Measurements from ENCODE around the gene HPSE2. TPM values are rescaled to one million over a fixed set of nuclear protein-coding genes. Genes with fewer than 3 reads are reported as not detected.

The HPSE2 gene
- total RNA-seq, 1 experiment from 2014 or later: 0.05 TPM

GRCh38 chr10:99123851-99124250 is 111.8 kb downstream of the HPSE2 start:
- peaks cover 2 to 9% of the 10 kb centered on the region in 2 experiments; a peak in 2 of 4 replicates for H3K9me3 ChIP-seq (ENCODE audit: control insufficient read depth in 1 of 2, insufficient read depth in 1 of 2, low read depth in 1 of 2, low read length in 2 of 2)
- no peaks in the 10 kb centered on the region for H3K9me2 ChIP-seq (ENCODE audit: insufficient read depth)
- H3K9ac ChIP-seq (ENCODE audit: low read length): no peak overlapping the region
- ATAC-seq: no peak
- H4K20me1 ChIP-seq (ENCODE audit: insufficient read depth): no peaks in the 10 kb centered on the region
- no peaks in the 10 kb centered on the region for H3K4me1 ChIP-seq (ENCODE audit: control insufficient read depth in 1 of 2, insufficient read depth in 2 of 2, low read length in 2 of 2)
- DNase-seq (ENCODE audit: low read depth, low spot score): no peak
- intact Hi-C loops (cut with micrococcal nuclease): no loop called here
- POLR2A ChIA-PET: no interaction called here
- H3K4me3 ChIP-seq (replicated peaks in 1 of 2; ENCODE audit: low read depth in 1 of 2, low read length in 2 of 2): no peak overlapping the region
- peaks cover 4% of the 10 kb centered on the region; the same call in 1 of the 2 replicates for H3K27me3 ChIP-seq (ENCODE audit: insufficient read depth, low read length)
- BruUV-seq (replicated peaks): no TSS peak
- RAD21 ChIA-PET (ENCODE audit: low non-redundant PET in 1 of 2, low total read pairs in 2 of 2, uncharacterized antibody in 2 of 2, unreplicated experiment in 2 of 2): no interaction called here
- CTCF ChIA-PET: no interaction called here
- no peaks in the 10 kb centered on the region for H3K79me2 ChIP-seq (ENCODE audit: insufficient read depth, low read length)
- no peak overlapping the region for H3K27ac ChIP-seq (ENCODE audit: low read depth, low read length)
- no peak overlapping the region for H2AFZ ChIP-seq (ENCODE audit: low read depth, low read length, poor library complexity, severe bottlenecking)
- TF ChIP-seq EZH2phosphoT487 (IDR thresholded peaks at IDR 0.05; ENCODE audit: borderline replicate concordance) (no peak), SRF (IDR thresholded peaks at IDR 0.05; ENCODE audit: low read depth) (no peak), TCF7L2 (IDR thresholded peaks at IDR 0.05; ENCODE audit: borderline replicate concordance, extremely low read depth, insufficient read depth, insufficient read length) (no peak), CTCF (IDR thresholded peaks at IDR 0.05 in 2 of 3, conservative IDR thresholded peaks at IDR 0.05 in 1 of 3; ENCODE audit: borderline replicate concordance in 1 of 3, insufficient read depth in 1 of 3, low read depth in 2 of 3, low read length in 2 of 3) (no peak), SIN3A (IDR thresholded peaks at IDR 0.05; ENCODE audit: low read depth) (no peak), JUND (IDR thresholded peaks at IDR 0.05) (no peak), ATF3 (IDR thresholded peaks at IDR 0.05) (no peak), SP1 (IDR thresholded peaks at IDR 0.05; ENCODE audit: low read depth) (no peak), CEBPB (IDR thresholded peaks at IDR 0.05; ENCODE audit: low read depth) (no peak), EGR1 (IDR thresholded peaks at IDR 0.05; ENCODE audit: low read depth) (no peak)
- H3K4me2 ChIP-seq (ENCODE audit: low read length): no peak overlapping the region
- H3K36me3 ChIP-seq (ENCODE audit: control insufficient read depth in 1 of 2, insufficient read depth in 2 of 2, low read length in 2 of 2): no peaks in the 10 kb centered on the region

Data from HCT116 (cell line).